ENCODE results near the gene DNMT3B.

DNMT3B gene

DNA sequence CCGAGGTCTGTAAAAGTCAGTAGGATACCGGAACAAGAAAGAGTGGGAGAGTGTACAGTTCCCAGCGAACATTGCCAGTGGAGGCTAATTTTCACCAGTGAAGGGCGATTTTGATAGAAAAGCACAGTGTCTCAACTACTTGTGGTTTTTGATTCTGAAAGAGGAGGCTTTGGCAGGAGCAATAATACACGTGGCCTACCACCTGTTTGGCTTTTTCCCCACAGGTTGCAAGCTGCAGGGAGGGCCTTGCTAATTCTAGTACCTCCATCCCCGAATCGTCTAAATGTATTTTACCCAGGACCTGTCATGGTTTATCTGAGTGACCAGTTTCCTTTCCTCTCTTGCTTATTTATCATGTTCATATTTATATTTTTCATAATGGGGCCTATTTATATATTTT is 93.2 kb downstream of the DNMT3B start:
- no peak for DNase-seq (ENCODE audit: low read depth, low spot score)
- TF ChIP-seq, protein P1, sequence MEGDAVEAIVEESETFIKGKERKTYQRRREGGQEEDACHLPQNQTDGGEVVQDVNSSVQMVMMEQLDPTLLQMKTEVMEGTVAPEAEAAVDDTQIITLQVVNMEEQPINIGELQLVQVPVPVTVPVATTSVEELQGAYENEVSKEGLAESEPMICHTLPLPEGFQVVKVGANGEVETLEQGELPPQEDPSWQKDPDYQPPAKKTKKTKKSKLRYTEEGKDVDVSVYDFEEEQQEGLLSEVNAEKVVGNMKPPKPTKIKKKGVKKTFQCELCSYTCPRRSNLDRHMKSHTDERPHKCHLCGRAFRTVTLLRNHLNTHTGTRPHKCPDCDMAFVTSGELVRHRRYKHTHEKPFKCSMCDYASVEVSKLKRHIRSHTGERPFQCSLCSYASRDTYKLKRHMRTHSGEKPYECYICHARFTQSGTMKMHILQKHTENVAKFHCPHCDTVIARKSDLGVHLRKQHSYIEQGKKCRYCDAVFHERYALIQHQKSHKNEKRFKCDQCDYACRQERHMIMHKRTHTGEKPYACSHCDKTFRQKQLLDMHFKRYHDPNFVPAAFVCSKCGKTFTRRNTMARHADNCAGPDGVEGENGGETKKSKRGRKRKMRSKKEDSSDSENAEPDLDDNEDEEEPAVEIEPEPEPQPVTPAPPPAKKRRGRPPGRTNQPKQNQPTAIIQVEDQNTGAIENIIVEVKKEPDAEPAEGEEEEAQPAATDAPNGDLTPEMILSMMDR (IDR thresholded peaks at IDR 0.05; ENCODE audit: insufficient read depth, low read length, missing control alignments), result no peak
- ChIA-PET POLR2A (interaction anchor here (0.6 kb wide), 1 partner anchor 29 kb away, joined by 3 read pairs; no protein-coding TSS in a partner anchor), CTCF (interaction anchor here (0.9 kb wide), 1 partner anchor 47 kb away, joined by 3 read pairs; no protein-coding TSS in a partner anchor)
- no peak overlapping the region for H3K4me3 ChIP-seq (ENCODE audit: low read depth, low read length)

DNA sequence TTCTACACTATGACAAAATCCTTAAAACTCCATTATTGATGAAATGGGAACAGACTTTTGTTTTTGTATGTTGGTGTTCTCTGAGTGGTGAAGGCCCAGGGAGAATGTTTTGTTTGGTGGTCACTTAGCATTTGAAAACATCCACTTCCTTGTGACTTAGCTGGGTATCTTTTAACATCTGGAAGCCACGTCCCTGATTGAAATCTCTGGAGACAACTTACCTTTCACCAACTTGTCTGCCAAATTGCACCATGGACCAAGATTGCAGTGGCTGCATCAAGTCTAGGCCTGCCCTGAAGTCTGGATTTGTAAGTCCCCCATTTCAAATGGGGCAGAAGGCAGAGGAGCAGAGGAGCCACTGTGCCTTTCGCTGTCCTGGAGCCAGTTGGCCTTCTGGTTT is 96.0 kb downstream of the DNMT3B start:
- no peak for DNase-seq (ENCODE audit: low read depth, low spot score)
- CTCF ChIA-PET, result no interaction called here

More for the DNA sequence above, 96.0 kb downstream of the DNMT3B start:
- POLR2A ChIA-PET, result no interaction called here
- no peak overlapping the region for H3K4me3 ChIP-seq (ENCODE audit: low read depth, low read length)
- TF ChIP-seq, protein P1 (IDR thresholded peaks at IDR 0.05; ENCODE audit: insufficient read depth, low read length, missing control alignments), result no peak

Data from AG04449 (cell line).